DMS153 (cell line): ENCODE data around the gene IL4.
"Not testable (repeated sequence)": the region's sequence is repeated elsewhere in the genome, so short reads cannot be mapped to it uniquely, and the experiment has no call there.

Experiments
- DNase-seq: peaks from one replicate; lab custom pipeline; 2025; lab: John Stamatoyannopoulos, UW

IL4 gene

DNA sequence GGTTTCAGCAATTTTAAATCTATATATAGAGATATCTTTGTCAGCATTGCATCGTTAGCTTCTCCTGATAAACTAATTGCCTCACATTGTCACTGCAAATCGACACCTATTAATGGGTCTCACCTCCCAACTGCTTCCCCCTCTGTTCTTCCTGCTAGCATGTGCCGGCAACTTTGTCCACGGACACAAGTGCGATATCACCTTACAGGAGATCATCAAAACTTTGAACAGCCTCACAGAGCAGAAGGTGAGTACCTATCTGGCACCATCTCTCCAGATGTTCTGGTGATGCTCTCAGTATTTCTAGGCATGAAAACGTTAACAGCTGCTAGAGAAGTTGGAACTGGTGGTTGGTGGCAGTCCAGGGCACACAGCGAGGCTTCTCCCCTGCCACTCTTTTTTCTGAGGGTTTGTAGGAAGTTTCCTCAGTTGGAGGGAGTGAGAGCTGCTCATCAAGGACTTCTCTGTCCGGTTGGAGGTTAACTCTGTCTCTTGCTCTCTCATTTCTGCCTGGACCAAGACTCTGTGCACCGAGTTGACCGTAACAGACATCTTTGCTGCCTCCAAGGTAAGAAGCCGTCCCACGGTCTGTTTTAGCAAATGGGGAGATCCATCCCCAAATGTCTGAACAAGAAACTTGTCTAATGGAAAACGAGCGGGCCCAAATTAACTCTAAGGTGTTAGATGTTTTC, at the start of gene IL4:
IL4 (plus strand) TSS at position 51 of the 692 bp plus-strand sequence; CDS start at position 113, 62 bp downstream.
- DNase-seq: no peak

DNA sequence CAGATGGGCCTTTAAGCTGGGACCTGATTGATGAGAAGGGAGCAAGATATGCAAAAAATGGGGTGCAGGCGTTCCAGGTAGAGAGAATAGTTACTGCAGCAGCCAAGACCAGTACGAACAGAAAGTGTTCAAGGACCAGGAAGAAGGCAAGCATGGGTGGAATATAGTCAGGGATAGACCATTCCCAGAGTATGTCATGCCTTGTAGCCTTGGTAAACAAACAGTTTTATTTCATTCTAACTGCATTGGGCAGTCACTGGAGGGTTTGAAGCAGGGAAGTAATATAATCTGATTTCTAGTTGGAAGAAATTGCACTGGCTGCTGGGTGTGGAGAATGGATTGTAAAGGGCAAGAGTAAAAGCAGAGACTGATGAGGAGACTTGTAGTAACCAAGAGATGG, 46.3 kb upstream of the IL4 start:
- no peak for DNase-seq

DNA sequence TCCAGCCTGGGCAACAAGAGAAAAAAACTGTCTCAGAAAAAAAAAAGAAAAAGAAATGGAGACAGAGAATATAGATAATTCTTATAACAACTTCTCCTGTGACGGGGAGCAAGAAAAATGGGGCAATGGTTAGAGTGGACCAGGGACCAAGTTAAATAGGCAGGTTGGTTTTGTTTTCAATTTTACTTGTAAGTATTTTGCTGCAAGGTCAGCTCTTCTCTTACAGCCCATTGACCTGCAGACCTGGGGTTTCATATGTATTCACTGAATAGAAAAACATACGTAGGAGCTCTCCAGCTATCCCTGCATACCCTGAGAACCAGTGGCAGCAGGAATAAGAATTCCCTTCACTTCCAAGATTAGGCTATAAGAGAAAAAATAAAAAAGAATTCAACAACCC, 45.0 kb upstream of the IL4 start:
- no peak for DNase-seq

DNA sequence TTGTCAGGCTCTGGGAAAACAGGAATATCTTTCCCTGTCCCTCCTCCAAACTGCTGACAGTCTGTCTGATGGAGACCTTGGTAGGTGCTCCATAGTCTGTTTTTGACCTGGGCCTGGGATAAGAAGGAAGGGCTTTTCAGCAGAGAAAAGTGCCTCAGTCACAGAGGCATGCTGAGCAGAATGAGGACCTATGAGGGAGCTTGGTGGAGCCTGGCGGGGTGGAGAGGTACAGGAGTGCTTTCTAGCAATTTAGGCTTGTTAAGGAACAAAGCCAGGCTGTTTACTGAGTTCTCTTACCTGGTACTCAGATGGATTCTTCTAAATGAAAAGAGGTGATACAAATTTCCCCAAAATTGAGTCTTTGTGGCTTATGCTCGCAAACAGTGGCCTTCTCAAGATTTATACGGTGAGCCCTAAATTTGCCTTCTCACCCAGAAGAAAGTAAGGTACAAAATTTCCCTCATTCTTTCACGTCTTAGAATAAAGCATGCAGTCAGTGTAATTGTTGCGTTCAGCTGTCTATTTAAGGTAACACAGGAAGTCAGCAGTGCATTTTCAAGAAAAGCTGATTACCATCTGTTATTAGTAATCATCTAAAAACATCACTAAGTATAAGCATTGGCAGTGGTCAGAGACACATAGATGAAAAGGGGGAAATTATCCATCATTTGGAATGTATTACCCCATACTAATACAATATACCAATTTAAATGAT, 44.4 kb upstream of the IL4 start:
- no peak for DNase-seq

DNA sequence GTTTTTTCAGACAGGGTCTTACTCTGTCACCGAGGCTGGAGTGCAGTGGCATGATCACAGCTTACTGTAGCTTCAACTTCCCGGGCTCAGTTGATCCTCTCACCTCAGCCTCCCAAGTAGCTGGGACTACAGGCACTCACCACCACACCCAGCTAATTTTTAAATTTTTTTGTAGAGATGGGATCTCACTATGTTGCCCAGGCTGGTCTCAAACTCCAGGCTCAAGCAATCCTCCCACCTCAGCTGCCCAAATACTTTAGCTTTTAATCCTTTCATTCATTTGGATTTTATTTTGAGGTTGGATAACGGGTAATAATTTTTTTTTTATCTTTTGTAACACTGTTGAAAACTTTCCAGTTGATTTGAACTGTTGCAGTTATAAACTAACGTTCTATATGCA, 40.2 kb upstream of the IL4 start:
- DNase-seq: not testable (repeated sequence)

DNA sequence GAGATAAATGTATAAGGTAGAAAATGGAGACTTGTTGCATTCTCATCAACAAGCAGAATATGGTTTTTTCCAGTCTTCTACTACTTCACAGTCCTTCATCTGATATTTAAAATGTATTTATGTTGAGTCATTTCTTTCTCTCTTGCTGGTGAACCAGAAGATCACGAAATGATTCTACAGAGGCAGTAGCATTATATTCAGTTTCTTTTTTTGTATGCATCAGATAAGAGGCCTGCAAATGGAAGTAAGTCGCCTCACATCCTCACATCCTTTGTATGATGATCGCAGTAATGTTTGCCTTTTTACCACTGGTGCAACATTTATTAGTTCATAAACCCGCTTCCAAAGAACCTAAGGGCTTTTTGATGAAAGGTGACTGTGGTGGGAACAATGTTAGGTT, 37.9 kb upstream of the IL4 start:
- DNase-seq: no peak

DNA sequence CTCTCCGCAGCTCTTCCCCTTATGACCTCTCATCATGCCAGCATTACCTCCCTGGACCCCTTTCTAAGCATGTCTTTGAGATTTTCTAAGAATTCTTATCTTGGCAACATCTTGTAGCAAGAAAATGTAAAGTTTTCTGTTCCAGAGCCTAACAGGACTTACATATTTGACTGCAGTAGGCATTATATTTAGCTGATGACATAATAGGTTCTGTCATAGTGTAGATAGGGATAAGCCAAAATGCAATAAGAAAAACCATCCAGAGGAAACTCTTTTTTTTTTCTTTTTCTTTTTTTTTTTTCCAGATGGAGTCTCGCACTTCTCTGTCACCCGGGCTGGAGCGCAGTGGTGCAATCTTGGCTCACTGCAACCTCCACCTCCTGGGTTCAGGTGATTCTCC, 36.5 kb upstream of the IL4 start:
- no peak for DNase-seq

DNA sequence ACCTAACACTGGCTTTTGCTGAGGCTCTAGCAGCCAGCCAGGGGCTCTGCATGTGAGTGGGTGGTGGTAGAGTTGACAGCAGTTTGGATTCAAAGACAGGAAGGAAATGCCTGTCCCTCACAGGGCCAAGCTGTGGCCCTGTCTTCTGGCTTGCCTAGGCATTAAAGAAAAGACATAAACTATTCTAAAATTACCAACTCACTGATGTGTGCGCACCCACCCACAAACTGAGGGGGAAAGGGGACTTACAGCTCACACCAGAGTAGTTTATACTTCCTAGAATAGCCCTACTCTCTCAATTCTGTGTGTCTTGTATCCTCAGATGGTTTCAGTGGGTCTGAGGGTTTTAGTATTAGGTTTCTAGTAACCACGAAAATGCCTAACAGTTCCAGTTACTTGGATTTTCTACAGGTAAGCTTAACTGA, 34.1 kb upstream of the IL4 start:
- no peak for DNase-seq

DNA sequence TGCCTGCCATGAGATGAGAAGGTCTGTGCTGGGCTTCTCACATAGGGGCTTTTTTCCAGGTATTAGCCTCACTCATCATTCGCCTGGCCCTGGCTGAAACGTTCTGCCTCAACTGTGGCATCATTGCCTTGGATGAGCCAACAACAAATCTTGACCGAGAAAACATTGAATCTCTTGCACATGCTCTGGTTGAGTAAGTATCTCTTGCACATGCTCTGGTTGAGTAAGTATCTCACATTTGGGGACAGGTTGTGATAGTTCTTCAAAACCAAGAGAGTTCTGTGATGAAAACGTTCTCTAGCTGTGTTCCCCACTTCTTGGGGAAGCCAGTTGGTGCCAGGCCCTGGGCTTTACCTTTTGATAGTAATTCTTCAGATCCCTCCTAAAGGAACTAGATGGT, 33.2 kb upstream of the IL4 start:
- no peak for DNase-seq

DNA sequence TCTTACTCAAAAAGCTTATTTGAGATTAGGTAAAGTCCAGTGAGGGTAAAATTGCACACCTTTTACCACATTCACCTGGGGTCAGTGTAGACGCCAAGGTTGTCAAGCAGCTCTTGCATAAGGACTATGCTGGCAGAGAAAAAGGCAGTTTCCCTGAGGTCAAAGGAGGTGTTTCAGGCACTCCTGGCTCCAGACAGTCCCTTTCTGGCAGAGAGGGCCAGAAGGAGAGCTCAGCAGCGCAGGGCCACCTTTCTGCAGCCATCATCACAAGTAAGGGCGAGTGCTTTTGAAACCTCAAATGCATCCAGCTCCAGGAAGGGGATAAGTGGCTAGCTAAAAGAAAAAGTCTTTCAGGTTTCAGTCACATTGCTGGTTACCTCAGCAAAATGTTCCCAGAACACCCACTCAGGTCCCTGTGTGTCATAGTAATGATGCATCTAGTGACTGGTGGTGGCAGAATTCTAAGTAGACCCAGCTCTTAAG, 32.5 kb upstream of the IL4 start:
- DNase-seq: no peak

DNA sequence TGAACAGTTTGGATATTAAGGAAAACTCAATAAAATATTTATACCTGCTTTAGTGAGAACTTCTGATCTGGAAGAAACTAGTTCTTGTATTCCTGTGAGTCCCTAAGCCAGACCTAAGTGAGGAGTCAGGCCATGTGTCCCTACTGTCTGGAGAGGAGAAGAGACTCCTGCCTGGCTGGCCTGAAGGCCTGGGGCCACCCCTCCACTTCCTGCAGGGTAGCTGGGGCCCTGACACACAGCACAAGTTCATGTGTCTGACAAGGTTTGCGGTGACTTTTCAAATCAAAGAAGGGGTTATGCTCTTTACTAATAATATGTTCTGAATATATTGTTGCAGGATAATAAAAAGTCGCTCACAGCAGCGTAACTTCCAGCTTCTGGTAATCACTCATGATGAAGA, 31.9 kb upstream of the IL4 start:
- DNase-seq: no peak

DNA sequence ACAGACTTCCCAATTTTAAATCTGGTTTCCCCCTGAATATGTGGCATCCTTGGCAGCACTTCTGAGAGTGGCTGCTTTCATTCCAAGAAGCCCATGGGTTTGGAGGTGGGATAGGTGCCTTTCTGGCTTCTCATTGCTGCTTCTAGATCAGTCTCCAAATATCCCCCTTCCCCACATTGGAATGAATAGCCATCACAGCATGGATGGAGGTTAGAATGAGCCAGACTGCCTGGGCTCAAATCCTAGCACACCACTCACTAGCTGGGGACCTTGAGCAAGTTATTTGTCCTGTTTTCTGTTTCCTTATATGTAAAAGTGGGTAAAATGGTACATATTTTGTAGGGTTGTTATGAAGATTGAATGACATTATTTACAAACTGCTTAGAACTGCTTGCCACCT, 29.6 kb upstream of the IL4 start:
- DNase-seq: no peak

DNA sequence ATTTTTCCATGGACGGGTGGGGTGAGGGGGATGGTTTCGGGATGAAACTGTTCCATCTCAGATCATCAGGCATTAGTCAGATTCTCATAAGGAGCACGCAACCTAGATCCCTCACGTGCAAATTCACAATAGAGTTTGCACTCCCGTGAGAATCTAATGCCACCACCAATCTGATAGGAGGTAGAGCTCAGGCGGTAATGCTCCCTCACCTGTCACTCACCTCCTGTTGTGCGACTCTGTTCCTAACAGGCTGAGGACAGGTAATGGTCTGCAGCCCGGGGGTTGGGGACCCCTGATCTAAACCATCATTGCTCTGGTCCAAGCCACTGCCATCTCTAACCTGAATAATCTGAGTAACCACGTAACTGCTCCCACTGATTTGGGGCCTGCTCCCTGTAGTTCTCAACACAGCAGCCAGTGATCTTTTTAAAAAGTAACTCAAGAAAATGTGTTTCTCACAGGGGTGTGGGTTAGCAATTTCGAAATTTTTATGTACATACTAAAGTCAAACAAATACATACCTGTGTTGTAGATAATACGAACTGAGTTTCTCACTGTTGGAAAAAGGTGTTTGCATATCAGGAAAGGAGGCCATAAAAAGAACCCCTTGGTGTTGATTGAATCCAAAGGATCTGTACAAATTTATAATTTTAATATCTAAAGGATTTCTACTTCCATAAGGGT, 27.1 kb upstream of the IL4 start:
- no peak for DNase-seq

DNA sequence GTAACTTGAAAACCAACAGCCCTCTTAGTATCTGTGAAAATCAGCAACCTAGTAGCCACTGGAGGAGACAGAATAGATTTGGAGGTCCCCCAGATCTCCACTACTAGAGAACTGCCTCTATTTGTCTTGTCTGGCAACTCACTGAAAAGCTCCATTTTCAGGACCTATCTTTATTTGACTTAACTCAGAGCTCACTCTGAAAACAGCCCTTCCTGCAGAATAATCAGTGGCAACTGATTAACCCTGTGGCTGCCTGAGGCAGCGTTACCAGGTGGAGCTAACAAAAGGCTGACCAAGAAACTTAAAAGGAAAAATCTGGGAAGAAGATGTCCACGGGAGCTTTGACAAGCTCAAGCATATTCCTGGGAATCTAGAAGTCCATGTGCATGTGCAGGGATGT, 26.3 kb upstream of the IL4 start:
- DNase-seq: no peak

DNA sequence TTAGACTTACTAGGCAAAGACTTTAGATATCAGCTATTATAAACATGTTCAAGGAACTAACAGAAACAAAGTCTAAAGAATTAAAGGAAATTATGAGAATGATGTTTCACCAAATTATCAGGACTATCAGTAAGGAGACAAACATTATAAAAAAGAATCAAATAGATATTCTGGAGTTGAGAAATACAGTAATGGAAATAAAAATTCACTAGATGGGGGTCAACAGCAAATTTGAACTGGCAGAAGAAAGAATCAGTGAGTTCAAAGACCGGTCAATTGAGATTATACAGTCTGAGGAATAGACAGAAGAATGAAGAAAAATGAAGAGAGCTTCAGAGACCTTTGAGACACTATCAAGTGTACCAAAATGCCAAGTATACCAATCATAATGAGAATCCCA, 25.4 kb upstream of the IL4 start:
- DNase-seq: no peak

DNA sequence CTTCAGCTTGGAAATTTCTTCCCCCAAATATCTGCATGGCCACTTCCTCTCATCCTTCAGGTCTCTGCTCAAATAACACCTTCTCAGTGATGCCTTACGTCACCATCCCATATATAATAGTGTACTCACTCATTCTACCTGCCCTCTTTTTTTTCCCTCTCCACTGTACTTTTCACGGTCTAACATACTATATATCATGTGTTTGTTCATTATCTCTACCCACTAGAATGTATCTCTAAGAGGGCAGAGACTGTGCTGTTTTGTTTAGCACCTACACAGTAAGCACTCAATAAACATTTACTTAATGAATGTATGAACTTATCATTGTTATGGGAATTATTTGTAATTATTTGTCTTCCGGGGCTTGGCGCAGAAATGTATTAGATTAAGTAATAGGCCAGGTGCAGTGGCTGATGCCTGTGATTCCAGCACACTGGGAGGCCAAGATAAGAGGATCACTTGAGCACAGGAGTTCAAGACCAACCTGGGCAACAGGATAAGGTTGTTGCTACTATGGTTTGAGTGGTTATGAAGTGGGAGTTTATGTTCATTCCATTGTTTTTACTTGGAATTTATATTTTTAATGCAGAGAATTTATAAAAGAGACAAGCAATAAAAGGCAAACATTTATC, 21.8 kb upstream of the IL4 start:
- no peak for DNase-seq

DNA sequence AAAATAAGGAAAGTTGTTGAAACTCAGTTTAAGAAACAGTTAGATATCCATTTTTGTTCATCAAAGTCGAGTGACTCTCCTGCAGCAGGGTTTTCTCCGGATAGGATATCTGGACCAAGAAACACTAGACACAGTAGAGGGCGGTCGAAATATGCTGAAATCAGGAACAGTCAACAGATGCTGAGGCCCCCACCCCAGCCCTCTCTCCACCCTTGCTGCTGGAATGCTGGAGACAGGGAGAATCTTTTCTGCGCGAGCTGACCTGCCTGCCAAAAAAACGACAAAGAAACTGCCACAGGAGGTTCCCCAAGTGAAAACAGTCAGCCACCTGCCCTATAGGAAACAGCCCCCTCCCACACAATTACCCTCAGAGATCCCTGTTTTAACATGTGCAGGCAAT, 20.1 kb upstream of the IL4 start:
- no peak for DNase-seq

DNA sequence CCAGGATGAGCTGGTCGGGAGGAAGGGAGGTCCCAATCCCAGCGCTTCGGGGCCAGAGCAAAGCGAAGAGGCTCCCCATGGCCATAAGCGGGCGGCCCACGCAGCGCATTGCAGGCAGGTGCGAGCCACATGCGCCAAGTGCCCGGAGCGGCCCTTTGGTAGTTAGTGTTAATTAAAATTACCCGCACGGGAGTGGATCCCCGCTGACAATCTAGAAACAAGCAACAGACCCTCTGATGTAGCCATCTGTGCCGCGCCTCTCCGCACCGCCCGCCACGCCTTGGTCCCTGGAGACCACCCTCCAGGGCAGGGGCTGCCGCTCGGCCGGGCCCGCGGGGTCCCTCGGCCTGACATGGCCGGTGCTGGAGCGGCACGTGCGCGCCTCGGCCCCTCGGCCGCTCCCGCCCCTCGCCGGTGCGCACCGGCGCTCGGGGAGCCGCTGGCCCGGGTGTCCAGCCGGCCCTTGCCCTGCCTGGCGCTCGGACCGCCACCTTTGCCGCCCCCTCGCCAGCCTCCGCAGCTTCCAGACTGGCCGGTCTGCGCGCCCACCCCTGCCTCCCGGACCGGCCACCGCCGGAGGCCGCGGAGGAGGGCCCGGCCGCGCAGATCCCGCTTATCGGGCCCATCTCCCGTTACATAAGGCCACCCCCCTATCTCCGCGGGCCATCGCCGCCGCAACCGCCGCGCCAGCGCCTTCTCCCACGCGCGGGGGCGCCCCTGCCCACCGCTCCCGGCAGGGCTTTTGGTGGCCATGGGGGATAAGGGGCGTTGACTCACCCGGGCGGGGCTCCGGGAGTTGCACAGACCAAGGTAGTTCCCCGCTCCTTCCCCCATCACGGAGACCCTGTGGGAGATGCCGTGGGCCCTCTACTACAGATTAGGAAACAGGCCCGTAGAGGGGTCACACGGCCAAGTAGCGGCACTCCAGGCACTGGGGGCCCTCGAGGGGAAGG, 17.7 kb upstream of the IL4 start:
- DNase-seq: no peak

DNA sequence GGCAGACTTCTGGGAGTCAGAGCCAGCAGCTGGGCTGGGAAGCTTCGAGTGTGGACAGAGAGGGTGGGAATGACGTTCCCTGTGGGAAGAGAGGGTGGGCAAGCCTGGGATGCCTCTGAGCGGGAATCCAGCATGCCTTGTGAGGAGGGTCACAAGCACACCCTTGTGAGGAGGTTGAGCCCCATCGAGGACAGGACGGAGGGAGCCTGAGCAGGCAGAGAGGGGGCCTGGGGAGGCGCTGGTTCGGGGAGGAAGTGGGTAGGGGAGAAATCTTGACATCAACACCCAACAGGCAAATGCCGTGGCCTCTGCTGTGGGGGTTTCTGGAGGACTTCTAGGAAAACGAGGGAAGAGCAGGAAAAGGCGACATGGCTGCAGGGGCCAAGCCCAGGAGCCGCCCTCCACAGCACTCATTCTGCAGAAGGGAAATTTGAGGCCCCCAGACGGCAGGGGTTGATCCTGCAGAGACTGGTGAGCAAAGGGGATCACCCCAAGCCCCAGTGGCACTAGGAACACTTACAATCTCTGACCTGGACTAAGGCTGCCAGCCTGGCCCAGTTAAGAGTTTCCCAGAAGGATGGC, 16.9 kb upstream of the IL4 start:
- no peak for DNase-seq

DNA sequence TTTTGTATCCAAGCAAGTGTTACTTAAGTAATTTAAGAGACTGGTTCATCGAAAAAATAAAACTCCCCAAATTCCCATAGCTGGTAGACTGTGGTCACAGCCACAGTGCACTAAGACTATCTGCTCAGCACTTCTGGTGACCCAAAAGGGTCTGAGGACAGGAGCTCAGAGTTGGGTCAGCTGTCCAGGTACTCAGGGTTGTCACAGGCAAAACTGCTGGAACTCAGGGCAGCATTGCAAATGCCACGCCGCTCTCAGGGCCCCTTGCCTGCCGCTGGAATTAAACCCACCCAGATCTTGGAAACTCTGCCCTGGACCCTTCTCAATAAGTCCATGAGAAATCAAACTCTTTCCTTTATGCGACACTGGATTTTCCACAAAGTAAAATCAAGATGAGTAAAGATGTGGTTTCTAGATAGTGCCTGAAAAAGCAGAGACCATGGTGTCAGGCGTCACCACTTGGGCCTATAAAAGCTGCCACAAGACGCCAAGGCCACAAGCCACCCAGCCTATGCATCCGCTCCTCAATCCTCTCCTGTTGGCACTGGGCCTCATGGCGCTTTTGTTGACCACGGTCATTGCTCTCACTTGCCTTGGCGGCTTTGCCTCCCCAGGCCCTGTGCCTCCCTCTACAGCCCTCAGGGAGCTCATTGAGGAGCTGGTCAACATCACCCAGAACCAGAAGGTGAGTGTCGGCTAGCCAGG, 16.0 kb upstream of the IL4 start, which contains the start of gene IL13:
IL13 (plus strand) TSS at position 498 of the 705 bp plus-strand sequence; CDS start at position 512, 14 bp downstream.
- no peak for DNase-seq
